Stimulated activated naive CD4-positive, alpha-beta T cell treated with Interleukin-2 at 50 U/mL for 16 hours (primary cell): ENCODE measurements around the gene HAT1.
"Not testable (repeated sequence)": the region's sequence is repeated elsewhere in the genome, so short reads cannot be mapped to it uniquely, and the experiment has no call there.

Source experiments
- DNase-seq: peaks from one replicate; lab custom pipeline; 2025; lab: John Stamatoyannopoulos, UW

The HAT1 gene

GRCh38 chr2:171922230-171923022 is at the start of gene HAT1:
Gene HAT1 (plus strand): TSS chr2:171922461. CDS start chr2:171922501, 40 bp downstream.
- DNase-seq: peak; percentile 96

GRCh38 chr2:171874517-171874916 is 47.7 kb upstream of the HAT1 start:
- DNase-seq: no peak

- DNase-seq: no peak
Observed at GRCh38 chr2:171874963-171875362, 47.3 kb upstream of the HAT1 start.

GRCh38 chr2:171878481-171878993 is 43.7 kb upstream of the HAT1 start:
- no peak for DNase-seq

- no peak for DNase-seq
Observed at GRCh38 chr2:171879865-171880264, 42.4 kb upstream of the HAT1 start.

- no peak for DNase-seq
Observed at GRCh38 chr2:171880774-171881173, 41.5 kb upstream of the HAT1 start.

DNA sequence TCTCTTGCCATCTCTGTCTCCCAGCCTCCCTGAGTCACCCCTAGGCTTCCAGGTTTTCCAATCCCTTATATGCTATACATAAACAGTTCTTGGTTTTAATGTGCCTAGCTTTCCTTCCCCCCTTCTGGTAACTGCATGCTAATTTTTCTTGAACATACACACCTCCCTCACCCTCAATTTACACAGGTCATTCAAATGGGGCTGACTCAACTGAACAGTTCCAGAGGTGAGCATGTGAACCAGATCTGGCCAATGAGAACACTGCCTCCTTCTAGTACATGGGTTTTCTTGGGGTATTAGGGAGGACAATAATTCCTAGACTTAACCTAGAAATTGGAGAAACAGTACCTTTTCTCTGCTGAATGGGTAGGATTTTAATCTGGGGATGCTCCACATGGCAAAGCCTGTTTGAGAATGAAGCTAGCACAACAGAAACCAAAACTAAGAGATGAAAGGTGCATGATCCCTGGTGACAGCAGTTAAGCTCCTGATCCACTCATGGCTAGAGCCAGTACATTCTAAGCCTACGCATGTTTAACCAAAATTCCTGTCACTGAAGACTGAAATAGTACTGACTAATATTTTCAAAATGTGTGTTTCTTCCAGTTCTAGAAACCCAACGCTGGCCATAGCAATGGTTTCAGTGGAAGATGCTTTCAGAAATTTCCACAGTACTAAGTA is 40.0 kb upstream of the HAT1 start:
- DNase-seq: no peak

GRCh38 chr2:171883275-171883893 is 38.9 kb upstream of the HAT1 start:
- DNase-seq: no peak

DNA sequence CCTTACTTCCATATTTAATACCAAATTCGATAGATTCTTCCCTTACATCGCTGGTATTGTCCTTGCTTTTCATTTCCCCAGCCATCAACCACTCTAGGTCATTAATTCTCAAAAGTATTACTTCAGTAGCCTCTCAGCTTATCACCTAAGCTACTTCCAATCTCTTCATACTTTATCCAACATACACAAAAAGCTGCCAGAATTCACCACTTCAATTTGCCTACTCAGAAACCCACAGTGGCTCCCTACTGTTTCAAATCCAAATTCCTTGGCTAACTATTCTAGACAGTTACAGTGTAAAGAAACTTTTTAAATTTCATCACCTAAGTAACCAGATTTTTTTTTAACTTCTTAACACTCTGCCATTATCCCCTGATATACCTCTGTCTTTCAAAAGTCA is 32.9 kb upstream of the HAT1 start:
- no peak for DNase-seq

- no peak for DNase-seq
Observed at GRCh38 chr2:171889808-171890207, 32.5 kb upstream of the HAT1 start.

DNA sequence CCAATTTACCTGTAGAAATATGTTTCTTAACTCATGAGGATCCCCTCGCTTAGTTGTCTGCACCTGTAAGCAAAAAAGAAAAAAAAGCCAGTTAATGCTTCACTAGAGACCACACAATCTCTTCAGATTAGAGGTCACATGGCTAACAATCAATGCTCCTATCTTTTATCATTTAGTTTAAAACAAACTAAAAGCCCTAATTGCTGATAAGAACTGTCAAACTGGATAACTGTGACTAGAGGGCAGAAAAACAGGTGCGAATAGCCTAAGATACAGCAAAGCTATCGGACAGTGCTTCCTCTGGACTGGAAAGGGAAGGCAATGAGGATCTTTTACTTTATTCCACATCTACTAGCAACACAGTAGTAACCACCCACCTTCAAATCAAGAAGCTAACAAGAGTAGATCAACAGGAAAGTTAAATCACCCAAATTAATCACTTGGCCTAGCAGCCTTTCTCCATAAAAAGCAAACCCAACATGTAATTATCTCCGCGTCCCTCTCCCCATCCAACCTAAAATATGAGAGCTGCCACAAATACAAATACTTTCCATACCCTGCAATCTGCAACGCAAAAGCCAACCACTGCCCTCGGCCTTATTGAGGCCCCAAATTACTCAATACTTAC is 29.0 kb upstream of the HAT1 start:
- no peak for DNase-seq

DNA sequence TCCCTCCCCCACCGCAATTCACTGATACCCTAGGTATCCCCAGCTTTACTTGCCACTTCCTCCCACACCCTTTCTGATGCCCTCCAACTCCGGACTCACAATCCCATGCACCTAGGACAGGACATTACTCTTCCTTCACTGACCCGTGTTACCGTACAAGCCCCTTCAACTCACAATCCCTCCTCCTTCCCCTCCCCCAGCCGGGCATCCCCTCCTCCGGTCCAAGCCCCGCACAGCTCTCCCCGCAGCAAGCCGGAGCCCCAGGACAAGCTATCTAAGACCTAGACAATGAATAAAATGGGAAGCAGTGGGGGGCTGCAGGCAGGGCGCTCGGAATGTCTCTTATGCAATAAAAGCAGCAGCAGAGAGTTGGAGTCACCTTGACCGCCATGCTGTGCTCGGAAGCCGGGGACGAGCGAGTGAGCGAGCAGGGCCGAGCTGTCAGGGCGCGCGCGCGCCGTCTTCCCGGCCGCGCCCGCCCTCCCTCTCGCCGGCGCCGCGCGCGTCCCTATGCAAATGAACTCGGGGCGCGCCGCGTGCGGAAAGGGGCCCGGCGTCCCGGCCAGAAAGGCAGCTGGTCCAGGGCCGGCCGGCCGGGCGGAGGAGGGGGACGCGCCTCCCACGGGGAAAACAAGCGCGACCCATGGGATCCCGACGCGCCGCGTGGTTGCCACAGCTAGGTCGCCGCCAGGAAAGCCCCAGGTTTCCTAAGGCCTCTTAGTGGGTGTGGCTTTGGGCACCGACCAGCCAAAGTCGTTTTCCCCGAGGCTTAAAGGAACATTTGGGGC is 28.2 kb upstream of the HAT1 start, which contains the start of gene SLC25A12:
SLC25A12 (minus strand) TSS at position 421 of the 788 bp plus-strand sequence; CDS start at position 391, 30 bp downstream.
- peak; percentile 64 for DNase-seq

DNA sequence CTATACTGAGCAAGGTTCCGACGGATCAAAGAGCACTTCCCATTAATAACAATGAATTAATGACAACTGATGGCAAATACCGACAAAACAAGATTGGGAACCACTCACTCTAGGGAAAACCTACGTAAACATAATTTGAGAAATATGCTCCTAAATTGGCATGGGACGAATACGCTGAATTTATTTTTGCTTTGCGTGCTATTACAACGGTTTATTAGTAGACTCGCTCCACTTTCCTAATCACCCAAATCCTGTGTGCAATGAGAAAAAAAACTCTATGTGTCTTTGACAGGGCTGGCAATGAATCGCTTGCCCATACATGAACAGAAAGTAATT is 27.7 kb upstream of the HAT1 start:
- DNase-seq: no peak

DNA sequence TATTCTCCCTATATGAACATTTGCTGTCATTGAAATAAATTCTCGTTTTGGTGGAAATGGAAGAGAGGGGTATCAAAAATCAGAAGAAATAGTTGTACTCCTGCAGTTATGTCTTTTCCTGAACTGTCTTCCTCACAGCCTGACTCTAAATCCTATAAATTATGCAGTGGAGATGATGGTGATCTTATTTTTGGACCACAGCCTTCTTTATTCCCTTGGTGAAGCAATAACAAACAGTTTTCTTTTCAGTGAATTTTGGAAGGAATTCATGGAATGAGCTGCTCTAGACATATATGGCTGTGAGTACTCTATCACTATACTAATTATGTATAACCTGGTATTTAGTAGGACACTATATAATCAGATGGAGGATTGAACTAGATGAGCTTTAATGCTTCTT is 26.5 kb upstream of the HAT1 start:
- no peak for DNase-seq

DNA sequence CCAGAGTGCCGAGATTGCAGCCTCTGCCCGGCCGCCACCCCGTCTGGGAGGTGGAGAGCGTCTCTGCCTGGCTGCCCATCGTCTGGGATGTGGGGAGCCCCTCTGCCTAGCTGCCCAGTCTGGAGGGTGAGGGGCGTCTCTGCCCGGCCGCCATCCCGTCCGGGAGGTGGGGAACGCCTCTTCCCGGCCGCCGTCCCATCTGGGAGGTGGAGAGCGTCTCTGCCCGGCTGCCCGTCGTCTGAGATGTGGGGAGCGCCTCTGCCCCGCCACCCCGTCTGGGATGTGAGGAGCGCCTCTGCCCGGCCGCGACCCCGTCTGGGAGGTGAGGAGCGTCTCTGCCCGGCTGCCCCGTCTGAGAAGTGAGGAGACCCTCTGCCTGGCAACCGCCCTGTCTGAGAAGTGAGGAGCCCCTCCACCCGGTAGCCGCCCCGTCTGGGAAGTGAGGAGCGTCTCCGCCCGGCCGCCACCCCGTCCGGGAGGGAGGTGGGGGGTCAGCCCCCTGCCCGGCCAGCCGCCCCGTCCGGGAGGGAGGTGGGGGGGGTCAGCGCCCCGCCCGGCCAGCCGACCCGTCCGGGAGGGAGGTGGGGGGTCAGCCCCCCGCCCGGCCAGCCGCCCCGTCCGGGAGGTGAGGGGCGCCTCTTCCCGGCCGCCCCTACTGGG is 22.5 kb upstream of the HAT1 start:
- DNase-seq: not testable (repeated sequence)

DNA sequence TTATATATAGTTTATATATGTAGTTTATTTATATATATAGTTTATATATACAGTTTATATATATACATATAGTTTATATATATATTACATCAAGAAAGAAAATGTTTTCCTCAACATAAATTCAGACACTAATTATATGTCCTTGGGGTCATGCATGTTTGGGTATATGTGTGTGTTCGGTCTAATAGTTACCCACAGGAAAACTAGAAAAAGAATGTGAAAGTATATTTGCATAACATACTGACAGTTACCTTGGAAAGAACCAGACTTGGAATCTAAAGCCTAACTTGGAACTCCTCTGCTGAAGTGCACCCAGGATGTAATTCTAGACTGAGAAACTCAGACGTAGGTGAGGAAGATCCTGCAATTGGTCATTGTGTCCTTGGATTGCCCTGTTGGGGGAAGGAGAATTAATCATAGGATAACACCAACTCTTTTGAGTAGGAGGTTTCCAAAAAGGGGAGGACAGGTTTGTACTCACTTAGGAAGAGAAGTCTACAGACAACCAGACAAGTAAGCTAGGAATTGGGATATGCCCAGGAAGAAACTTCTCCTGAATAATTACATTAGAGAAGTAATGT is 19.3 kb upstream of the HAT1 start:
- no peak for DNase-seq

GRCh38 chr2:171908235-171908634 is 14.0 kb upstream of the HAT1 start:
- no peak for DNase-seq

DNA sequence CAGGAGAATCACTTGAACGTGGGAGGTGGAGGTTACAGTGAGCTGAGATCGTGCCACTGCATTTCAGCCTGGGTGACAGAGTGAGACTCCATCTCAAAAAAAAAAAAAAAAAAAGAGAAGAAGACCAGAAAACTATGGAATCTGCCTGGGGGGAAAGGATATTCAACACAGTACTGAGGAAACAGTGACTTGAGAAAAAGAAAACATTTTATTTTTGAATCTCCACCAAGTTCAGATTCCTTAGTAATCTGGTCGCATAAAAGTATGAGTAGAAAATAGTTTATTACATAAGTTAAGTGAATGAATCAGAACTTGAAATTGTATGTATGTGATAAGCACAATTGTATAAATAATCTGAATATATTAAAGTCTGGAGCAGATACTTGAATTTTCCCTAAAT is 13.0 kb upstream of the HAT1 start:
- DNase-seq: no peak

- DNase-seq: no peak
Observed at GRCh38 chr2:171910494-171910893, 11.8 kb upstream of the HAT1 start.

- DNase-seq: no peak
Observed at GRCh38 chr2:171913517-171913916, 8.7 kb upstream of the HAT1 start.

GRCh38 chr2:171919453-171919852 is 2.8 kb upstream of the HAT1 start:
- no peak for DNase-seq
